ENCODE data around the gene YIPF1. TPM values are rescaled to one million over a fixed set of nuclear protein-coding genes. Genes with fewer than 3 reads are reported as not detected.

Gene YIPF1
- total RNA-seq, 6 experiments from 2014 or later: 20.5 to 34.5 (median 25.4) TPM

GRCh38 chr1:53919675-53920066 lies 30.1 kb upstream of the YIPF1 start:
- 70% methylated on average over 3 of the region's 3 CpGs for WGBS (ENCODE audit: insufficient coverage, low coverage, low lambda C conversion rate, missing lambda C conversion rate)
- peak overlapping the region in 1 of 3 donors; percentile 7 for H3K27ac ChIP-seq
- no peaks in the 10 kb centered on the region for H3K27me3 ChIP-seq
- peaks cover 0 to 20% (median 6%) of the 10 kb centered on the region in 4 donors for H3K4me1 ChIP-seq
- TF ChIP-seq CTCF (IDR thresholded peaks at IDR 0.05): no peak
- TF ChIP-seq POLR2A (IDR thresholded peaks at IDR 0.05): no peak
- intact Hi-C loops (cut with DNase I): no loop called here
- no peaks in the 10 kb centered on the region for H3K36me3 ChIP-seq
- peak in 2 of 4 donors; percentile 19 to 68 for ATAC-seq
- no peaks in the 10 kb centered on the region for H3K9me3 ChIP-seq
- no peak overlapping the region for H3K4me3 ChIP-seq
- DNase-seq: no peak

GRCh38 chr1:53918343-53918742 lies 28.7 kb upstream of the YIPF1 start:
- peak; percentile 32 to 46 (median 36) for ATAC-seq
- TF ChIP-seq POLR2A (IDR thresholded peaks at IDR 0.05) (no peak), CTCF (IDR thresholded peaks at IDR 0.05) (no peak)
- Histone ChIP-seq H3K27ac (peak overlapping the region in 2 of 3 donors; percentile 51 to 58), H3K27me3 (no peaks in the 10 kb centered on the region), H3K36me3 (no peaks in the 10 kb centered on the region), H3K4me3 (no peak overlapping the region), H3K9me3 (no peaks in the 10 kb centered on the region), H3K4me1 (peaks cover 0 to 20% (median 6%) of the 10 kb centered on the region in 4 donors)
- 64% methylated on average over 5 of the region's 5 CpGs for WGBS (ENCODE audit: insufficient coverage, low coverage, low lambda C conversion rate, missing lambda C conversion rate)
- no peak for DNase-seq
- intact Hi-C loops (cut with DNase I): no loop called here

- peaks cover 0 to 8% (median 4%) of the 10 kb centered on the region in 4 donors for H3K4me1 ChIP-seq
- DNase-seq: no peak
- H3K9me3 ChIP-seq: no peaks in the 10 kb centered on the region
- no peaks in the 10 kb centered on the region for H3K36me3 ChIP-seq
- 79% methylated on average over 3 of the region's 5 CpGs for WGBS (ENCODE audit: insufficient coverage, low coverage, low lambda C conversion rate, missing lambda C conversion rate)
- peak in 2 of 4 donors; percentile 17 to 20 for ATAC-seq
- H3K4me3 ChIP-seq: no peak overlapping the region
- intact Hi-C loops (cut with DNase I): no loop called here
- no peak overlapping the region for H3K27ac ChIP-seq
- no peak for TF ChIP-seq POLR2A (IDR thresholded peaks at IDR 0.05)
- no peak for TF ChIP-seq CTCF (IDR thresholded peaks at IDR 0.05)
- no peaks in the 10 kb centered on the region for H3K27me3 ChIP-seq
Observed at GRCh38 chr1:53913352-53914033, 23.9 kb upstream of the YIPF1 start.

- TF ChIP-seq POLR2A (IDR thresholded peaks at IDR 0.05) (no peak), CTCF (IDR thresholded peaks at IDR 0.05) (no peak)
- H3K27me3 ChIP-seq: no peaks in the 10 kb centered on the region
- intact Hi-C loops (cut with DNase I): no loop called here
- no peak overlapping the region for H3K4me3 ChIP-seq
- WGBS (ENCODE audit: insufficient coverage, low coverage, low lambda C conversion rate, missing lambda C conversion rate): 94% methylated on average over 4 of the region's 4 CpGs
- peaks cover 0 to 12% (median 4%) of the 10 kb centered on the region in 4 donors for H3K4me1 ChIP-seq
- ATAC-seq (no peak), DNase-seq (no peak)
- no peaks in the 10 kb centered on the region for H3K9me3 ChIP-seq
- peaks cover 0 to 4% (median 0%) of the 10 kb centered on the region in 4 donors for H3K36me3 ChIP-seq
- no peak overlapping the region for H3K27ac ChIP-seq
Observed at GRCh38 chr1:53911442-53911841, 21.8 kb upstream of the YIPF1 start.
